K562 (cell line): Measurements from ENCODE around the gene AZU1. TPM values are rescaled to one million over a fixed set of nuclear protein-coding genes. Genes with fewer than 3 reads are reported as not detected.
A peak's percentile ranks its signal among the peaks of the same experiment; 100 is the strongest.

Source experiments
- CREBBP ChIP-seq: IDR thresholded peaks from one replicate; pipeline ENCODE4 v1.6.1; 2012; ENCODE audit warnings: low read depth, mild to moderate bottlenecking, control low read depth, inconsistent platforms, low read length
- FOXK1 ChIP-seq: sonication (generic); formaldehyde crosslinking; IDR thresholded peaks from 2 replicates; pipeline ENCODE4 v1.8.0; 2022; ENCODE audit warnings: missing genetic modification reagents, mild to moderate bottlenecking, borderline replicate concordance
- LCOR ChIP-seq: sonication (generic); formaldehyde crosslinking; IDR thresholded peaks from 2 replicates; pipeline ENCODE4 v1.8.0; 2022; ENCODE audit warnings: mild to moderate bottlenecking, missing genetic modification reagents
- PHTF2 ChIP-seq: fragments of 250-450 bp; sonication (Bioruptor Pico); IDR thresholded peaks from 2 replicates; pipeline ENCODE4 v1.5.0; 2021; ENCODE audit warnings: mild to moderate bottlenecking
- YBX1 ChIP-seq: fragments of 450-650 bp; IDR thresholded peaks from 2 replicates; pipeline ENCODE4 v1.7.1; 2016; ENCODE audit warnings: mild to moderate bottlenecking
- ZNF77 ChIP-seq: fragments of 250-450 bp; sonication (Bioruptor Pico); IDR thresholded peaks from 2 replicates; pipeline ENCODE4 v1.5.0; 2020
- polyA plus RNA-seq, 8 experiments: library from polyadenylated mRNA; depleted of rRNA in 4 of 8; stranded (reverse) in 5 of 8; unstranded in 3 of 8; fragments of >200 nt; fragmentation: Nextera tagmentation in 2 of 8; fragmentation: Illumina TruSeq in 1 of 8; extraction: Ambion mirVana in 2 of 8; extraction: Trizol in 1 of 8; gene quantifications; 2 replicates each; pipeline versions ENCODE4 v1.2.1 to v1.2.3, GENCODE V29; 2011 to 2014; ENCODE audit warnings: inconsistent platforms in 1 of 8, missing spikeins in 1 of 8
- total RNA-seq, 7 experiments: library from RNA; depleted of rRNA in 6 of 7; stranded (reverse); fragments of >200 nt in 6 of 7; fragmentation: Illumina TruSeq in 2 of 7; extraction: Trizol in 2 of 7; gene quantifications; 2 replicates each; pipeline versions ENCODE4 v1.2.1 to v1.2.3, GENCODE V29; 2011 to 2021; ENCODE audit warnings: low replicate concordance in 1 of 7
- TF ChIP-seq, protein P1 (sequence below): fragments of 250-450 bp; sonication (Bioruptor Pico); IDR thresholded peaks from 2 replicates; pipeline ENCODE4 v1.4.0; 2020
- TF ChIP-seq, protein P2 (sequence below): sonication (generic); formaldehyde crosslinking; IDR thresholded peaks from 2 replicates; pipeline ENCODE4 v1.8.0; 2022; ENCODE audit warnings: mild to moderate bottlenecking, missing genetic modification reagents
- TF ChIP-seq, protein P3 (sequence below): sonication (generic); formaldehyde crosslinking; IDR thresholded peaks from 2 replicates; pipeline ENCODE4 v1.8.0; 2022; ENCODE audit warnings: mild to moderate bottlenecking, missing genetic modification reagents
- TF ChIP-seq, protein P4 (sequence below): sonication (generic); formaldehyde crosslinking; IDR thresholded peaks from 2 replicates; pipeline ENCODE4 v1.8.0; 2022; ENCODE audit warnings: missing genetic modification reagents, mild to moderate bottlenecking, borderline replicate concordance

The AZU1 gene
- total and polyA plus RNA-seq, 9 of the 15 experiments (the other 6 are each of a cell fraction or from before 2014, with no cell fraction given): 0.29 to 1.9 (median 0.59) TPM; not detected in 3

DNA sequence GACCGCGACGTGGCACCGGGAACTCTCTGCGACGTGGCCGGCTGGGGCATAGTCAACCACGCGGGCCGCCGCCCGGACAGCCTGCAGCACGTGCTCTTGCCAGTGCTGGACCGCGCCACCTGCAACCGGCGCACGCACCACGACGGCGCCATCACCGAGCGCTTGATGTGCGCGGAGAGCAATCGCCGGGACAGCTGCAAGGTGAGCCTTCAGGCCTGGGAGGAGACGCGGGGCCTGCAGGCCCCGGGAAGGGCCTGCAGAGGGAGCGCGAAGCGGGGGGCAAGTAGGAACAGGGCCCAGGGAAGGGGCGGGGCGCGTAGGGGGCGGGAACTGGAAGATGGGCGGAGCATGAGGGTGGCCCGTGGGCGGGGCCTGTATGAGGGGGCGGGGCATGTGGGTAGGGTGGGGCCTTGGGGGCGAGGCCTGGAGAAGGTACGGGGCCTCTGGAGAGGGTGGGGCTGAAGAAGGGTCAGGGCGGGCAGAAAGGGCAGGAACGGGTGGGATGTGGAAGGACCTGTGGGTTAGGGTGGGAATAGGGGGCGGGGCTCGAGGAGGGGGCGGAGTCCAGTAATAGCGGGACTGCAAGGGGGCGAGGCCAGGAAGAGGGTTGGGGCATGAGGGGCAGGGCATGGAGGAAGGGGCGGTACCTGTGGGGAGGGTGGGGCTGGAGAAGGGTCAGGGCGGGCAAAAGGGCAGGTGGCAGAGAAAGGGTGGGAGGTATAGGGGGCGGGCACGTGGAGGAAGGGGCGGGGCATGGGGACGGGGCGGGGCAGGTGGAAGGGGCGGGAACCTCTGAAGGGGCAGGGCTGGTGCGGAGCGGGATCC is 34.3 kb downstream of the AZU1 start (continued):
- TF ChIP-seq, protein P1, sequence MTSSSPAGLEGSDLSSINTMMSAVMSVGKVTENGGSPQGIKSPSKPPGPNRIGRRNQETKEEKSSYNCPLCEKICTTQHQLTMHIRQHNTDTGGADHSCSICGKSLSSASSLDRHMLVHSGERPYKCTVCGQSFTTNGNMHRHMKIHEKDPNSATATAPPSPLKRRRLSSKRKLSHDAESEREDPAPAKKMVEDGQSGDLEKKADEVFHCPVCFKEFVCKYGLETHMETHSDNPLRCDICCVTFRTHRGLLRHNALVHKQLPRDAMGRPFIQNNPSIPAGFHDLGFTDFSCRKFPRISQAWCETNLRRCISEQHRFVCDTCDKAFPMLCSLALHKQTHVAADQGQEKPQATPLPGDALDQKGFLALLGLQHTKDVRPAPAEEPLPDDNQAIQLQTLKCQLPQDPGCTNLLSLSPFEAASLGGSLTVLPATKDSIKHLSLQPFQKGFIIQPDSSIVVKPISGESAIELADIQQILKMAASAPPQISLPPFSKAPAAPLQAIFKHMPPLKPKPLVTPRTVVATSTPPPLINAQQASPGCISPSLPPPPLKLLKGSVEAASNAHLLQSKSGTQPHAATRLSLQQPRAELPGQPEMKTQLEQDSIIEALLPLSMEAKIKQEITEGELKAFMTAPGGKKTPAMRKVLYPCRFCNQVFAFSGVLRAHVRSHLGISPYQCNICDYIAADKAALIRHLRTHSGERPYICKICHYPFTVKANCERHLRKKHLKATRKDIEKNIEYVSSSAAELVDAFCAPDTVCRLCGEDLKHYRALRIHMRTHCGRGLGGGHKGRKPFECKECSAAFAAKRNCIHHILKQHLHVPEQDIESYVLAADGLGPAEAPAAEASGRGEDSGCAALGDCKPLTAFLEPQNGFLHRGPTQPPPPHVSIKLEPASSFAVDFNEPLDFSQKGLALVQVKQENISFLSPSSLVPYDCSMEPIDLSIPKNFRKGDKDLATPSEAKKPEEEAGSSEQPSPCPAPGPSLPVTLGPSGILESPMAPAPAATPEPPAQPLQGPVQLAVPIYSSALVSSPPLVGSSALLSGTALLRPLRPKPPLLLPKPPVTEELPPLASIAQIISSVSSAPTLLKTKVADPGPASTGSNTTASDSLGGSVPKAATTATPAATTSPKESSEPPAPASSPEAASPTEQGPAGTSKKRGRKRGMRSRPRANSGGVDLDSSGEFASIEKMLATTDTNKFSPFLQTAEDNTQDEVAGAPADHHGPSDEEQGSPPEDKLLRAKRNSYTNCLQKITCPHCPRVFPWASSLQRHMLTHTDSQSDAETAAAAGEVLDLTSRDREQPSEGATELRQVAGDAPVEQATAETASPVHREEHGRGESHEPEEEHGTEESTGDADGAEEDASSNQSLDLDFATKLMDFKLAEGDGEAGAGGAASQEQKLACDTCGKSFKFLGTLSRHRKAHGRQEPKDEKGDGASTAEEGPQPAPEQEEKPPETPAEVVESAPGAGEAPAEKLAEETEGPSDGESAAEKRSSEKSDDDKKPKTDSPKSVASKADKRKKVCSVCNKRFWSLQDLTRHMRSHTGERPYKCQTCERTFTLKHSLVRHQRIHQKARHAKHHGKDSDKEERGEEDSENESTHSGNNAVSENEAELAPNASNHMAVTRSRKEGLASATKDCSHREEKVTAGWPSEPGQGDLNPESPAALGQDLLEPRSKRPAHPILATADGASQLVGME (CRISPR knock-in tag): peak; percentile 58; the same call in 1 of the 2 replicates
- TF ChIP-seq LCOR (CRISPR knock-in tag) (no peak), PHTF2 (no peak), YBX1 (no peak), FOXK1 (CRISPR knock-in tag) (no peak), CREBBP (no peak), ZNF77 (CRISPR knock-in tag) (no peak)
- TF ChIP-seq, protein P2, sequence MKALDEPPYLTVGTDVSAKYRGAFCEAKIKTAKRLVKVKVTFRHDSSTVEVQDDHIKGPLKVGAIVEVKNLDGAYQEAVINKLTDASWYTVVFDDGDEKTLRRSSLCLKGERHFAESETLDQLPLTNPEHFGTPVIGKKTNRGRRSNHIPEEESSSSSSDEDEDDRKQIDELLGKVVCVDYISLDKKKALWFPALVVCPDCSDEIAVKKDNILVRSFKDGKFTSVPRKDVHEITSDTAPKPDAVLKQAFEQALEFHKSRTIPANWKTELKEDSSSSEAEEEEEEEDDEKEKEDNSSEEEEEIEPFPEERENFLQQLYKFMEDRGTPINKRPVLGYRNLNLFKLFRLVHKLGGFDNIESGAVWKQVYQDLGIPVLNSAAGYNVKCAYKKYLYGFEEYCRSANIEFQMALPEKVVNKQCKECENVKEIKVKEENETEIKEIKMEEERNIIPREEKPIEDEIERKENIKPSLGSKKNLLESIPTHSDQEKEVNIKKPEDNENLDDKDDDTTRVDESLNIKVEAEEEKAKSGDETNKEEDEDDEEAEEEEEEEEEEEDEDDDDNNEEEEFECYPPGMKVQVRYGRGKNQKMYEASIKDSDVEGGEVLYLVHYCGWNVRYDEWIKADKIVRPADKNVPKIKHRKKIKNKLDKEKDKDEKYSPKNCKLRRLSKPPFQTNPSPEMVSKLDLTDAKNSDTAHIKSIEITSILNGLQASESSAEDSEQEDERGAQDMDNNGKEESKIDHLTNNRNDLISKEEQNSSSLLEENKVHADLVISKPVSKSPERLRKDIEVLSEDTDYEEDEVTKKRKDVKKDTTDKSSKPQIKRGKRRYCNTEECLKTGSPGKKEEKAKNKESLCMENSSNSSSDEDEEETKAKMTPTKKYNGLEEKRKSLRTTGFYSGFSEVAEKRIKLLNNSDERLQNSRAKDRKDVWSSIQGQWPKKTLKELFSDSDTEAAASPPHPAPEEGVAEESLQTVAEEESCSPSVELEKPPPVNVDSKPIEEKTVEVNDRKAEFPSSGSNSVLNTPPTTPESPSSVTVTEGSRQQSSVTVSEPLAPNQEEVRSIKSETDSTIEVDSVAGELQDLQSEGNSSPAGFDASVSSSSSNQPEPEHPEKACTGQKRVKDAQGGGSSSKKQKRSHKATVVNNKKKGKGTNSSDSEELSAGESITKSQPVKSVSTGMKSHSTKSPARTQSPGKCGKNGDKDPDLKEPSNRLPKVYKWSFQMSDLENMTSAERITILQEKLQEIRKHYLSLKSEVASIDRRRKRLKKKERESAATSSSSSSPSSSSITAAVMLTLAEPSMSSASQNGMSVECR: no peak; the same call in 1 of the 2 replicates
- TF ChIP-seq, protein P3, sequence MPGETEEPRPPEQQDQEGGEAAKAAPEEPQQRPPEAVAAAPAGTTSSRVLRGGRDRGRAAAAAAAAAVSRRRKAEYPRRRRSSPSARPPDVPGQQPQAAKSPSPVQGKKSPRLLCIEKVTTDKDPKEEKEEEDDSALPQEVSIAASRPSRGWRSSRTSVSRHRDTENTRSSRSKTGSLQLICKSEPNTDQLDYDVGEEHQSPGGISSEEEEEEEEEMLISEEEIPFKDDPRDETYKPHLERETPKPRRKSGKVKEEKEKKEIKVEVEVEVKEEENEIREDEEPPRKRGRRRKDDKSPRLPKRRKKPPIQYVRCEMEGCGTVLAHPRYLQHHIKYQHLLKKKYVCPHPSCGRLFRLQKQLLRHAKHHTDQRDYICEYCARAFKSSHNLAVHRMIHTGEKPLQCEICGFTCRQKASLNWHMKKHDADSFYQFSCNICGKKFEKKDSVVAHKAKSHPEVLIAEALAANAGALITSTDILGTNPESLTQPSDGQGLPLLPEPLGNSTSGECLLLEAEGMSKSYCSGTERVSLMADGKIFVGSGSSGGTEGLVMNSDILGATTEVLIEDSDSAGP (CRISPR knock-in tag): no peak
- TF ChIP-seq, protein P4, sequence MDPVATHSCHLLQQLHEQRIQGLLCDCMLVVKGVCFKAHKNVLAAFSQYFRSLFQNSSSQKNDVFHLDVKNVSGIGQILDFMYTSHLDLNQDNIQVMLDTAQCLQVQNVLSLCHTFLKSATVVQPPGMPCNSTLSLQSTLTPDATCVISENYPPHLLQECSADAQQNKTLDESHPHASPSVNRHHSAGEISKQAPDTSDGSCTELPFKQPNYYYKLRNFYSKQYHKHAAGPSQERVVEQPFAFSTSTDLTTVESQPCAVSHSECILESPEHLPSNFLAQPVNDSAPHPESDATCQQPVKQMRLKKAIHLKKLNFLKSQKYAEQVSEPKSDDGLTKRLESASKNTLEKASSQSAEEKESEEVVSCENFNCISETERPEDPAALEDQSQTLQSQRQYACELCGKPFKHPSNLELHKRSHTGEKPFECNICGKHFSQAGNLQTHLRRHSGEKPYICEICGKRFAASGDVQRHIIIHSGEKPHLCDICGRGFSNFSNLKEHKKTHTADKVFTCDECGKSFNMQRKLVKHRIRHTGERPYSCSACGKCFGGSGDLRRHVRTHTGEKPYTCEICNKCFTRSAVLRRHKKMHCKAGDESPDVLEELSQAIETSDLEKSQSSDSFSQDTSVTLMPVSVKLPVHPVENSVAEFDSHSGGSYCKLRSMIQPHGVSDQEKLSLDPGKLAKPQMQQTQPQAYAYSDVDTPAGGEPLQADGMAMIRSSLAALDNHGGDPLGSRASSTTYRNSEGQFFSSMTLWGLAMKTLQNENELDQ (CRISPR knock-in tag): no peak
